CD4-positive, CD25-positive, alpha-beta regulatory T cell (primary cell): ENCODE measurements around the gene GOSR1. TPM values are rescaled to one million over a fixed set of nuclear protein-coding genes. Genes with fewer than 3 reads are reported as not detected.

ENCODE experiments used
- ATAC-seq, 2 donors: fragments of 150-1000 bp; cut with Tn5 transposase; one replicate each; pipeline ENCODE4 v1.10.0; 2021; ENCODE audit warnings: low read depth in 2 of 2, moderate number of reproducible peaks in 2 of 2, moderate library complexity in 1 of 2
- DNase-seq, 3 donors: peaks; one replicate each; pipeline versions ENCODE4 v3.0.0 to v3.0.0-alpha.2; 2012 to 2022; ENCODE audit warnings: mixed read lengths in 1 of 3
- H3K27ac ChIP-seq: one replicate; pipeline ENCODE4 v1.7.0; 2013; ENCODE audit warnings: mild to moderate bottlenecking, low read length; ENCODE audit not compliant: insufficient read depth, poor library complexity, severe bottlenecking
- H3K27me3 ChIP-seq: one replicate; pipeline ENCODE4 v1.7.0; 2013; ENCODE audit warnings: low read length; ENCODE audit not compliant: control insufficient read depth, insufficient read depth
- H3K36me3 ChIP-seq: one replicate; pipeline ENCODE4 v1.7.0; 2013; ENCODE audit warnings: mild to moderate bottlenecking, low read length, moderate library complexity; ENCODE audit not compliant: control insufficient read depth, insufficient read depth
- H3K4me1 ChIP-seq: 2 replicates; pipeline ENCODE4 v1.7.0; 2013; ENCODE audit warnings: mild to moderate bottlenecking, low read length; ENCODE audit not compliant: insufficient read depth, control insufficient read depth, poor library complexity, severe bottlenecking
- H3K4me3 ChIP-seq: one replicate; pipeline ENCODE4 v1.7.0; 2013; ENCODE audit warnings: low read depth, mild to moderate bottlenecking, low read length, moderate library complexity
- H3K9me3 ChIP-seq, 2 experiments: 1 replicate in 1 of 2; 2 replicates in 1 of 2; pipeline ENCODE4 v1.7.0; 2013; ENCODE audit warnings: low read length in 2 of 2, mild to moderate bottlenecking in 1 of 2, moderate library complexity in 1 of 2; ENCODE audit not compliant: control insufficient read depth in 2 of 2
- H3K27ac Mint-ChIP-seq, 3 donors: one replicate each; pipeline ENCODE4 v1.8.0; 2020 to 2022; ENCODE audit warnings: mild to moderate bottlenecking in 3 of 3, mixed read lengths in 3 of 3, moderate library complexity in 2 of 3
- H3K27me3 Mint-ChIP-seq: one replicate; pipeline ENCODE4 v1.8.0; 2022; ENCODE audit warnings: mild to moderate bottlenecking, mixed read lengths
- H3K36me3 Mint-ChIP-seq: one replicate; pipeline ENCODE4 v1.8.0; 2020; ENCODE audit warnings: mixed read lengths
- H3K4me1 Mint-ChIP-seq, 4 donors: one replicate each; pipeline ENCODE4 v1.8.0; 2020 to 2022; ENCODE audit warnings: mixed read lengths in 4 of 4, mild to moderate bottlenecking in 1 of 4
- H3K4me3 Mint-ChIP-seq, 4 donors: one replicate each; pipeline ENCODE4 v1.8.0; 2020 to 2022; ENCODE audit warnings: mild to moderate bottlenecking in 4 of 4, mixed read lengths in 4 of 4, moderate library complexity in 3 of 4
- H3K9me3 Mint-ChIP-seq, 7 donors: one replicate each; pipeline ENCODE4 v1.8.0; 2020 to 2022; ENCODE audit warnings: mixed read lengths in 7 of 7, mild to moderate bottlenecking in 3 of 7, moderate library complexity in 2 of 7
- polyA plus RNA-seq, 4 donors: library from polyadenylated mRNA; unstranded; fragments of 300-500 nt; fragmentation: Illumina TruSeq; gene quantifications; one replicate each; pipeline ENCODE4 v1.2.3, GENCODE V29; 2021
- total RNA-seq: library from RNA; stranded (reverse); gene quantifications from one replicate; pipeline ENCODE4 v1.2.3, GENCODE V29; 2022

GOSR1 gene
- total and polyA plus RNA-seq, 5 donors from 2014 or later, result 42.8 to 71.4 (median 51.1) TPM

DNA sequence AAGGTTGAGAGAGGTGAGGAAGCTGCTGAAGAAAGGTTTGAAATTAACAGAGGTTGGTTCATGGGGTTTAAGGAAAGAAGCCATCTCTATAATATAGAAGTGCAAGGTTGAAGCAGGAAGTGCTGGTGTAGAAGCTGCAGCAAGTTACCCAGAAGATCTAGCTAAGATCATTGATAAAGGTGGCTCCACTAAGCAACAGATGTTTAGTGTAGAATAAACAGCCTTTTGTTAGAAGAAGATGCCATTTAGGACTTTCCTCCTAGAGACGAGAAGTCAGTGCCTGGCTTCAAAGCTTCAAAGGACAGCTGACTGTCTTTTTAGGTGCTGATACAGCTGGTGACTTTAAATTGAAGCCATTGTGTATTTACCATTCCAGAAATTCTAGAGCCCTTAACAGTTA, 29.3 kb downstream of the GOSR1 start:
- no peak for ATAC-seq
- Mint-ChIP-seq H3K36me3 (peaks cover 31% of the 10 kb centered on the region), H3K4me3 (peak overlapping the region in 3 of 4 donors; percentile 7 to 81 (median 8))

DNA sequence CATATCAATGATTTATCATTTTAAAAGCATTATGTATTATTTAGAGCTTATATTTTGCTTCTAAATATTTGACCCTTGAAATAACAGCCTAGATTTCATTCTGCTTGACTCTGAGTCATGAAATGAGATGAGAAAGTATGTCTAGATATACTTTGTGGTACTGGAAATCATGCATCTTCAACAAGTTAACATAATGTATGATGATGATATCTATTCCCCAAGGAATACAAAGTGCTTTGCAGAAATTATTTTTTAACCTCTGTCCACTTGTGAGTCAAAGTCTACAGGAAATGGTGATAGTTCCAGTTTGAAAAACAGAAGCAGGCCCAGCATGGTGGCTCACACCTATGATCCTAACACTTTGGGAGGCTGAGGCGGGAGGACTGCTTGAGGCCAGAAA, 36.1 kb downstream of the GOSR1 start:
- Histone ChIP-seq H3K27me3 (no peaks in the 10 kb centered on the region), H3K36me3 (peaks cover 49% of the 10 kb centered on the region), H3K9me3 (no peaks in the 10 kb centered on the region), H3K27ac (no peak overlapping the region), H3K4me3 (no peak overlapping the region), H3K4me1 (no peaks in the 10 kb centered on the region)
- Mint-ChIP-seq H3K27ac (no peak overlapping the region), H3K4me1 (peaks cover 9 to 30% (median 11%) of the 10 kb centered on the region in 4 donors), H3K36me3 (peaks cover 33% of the 10 kb centered on the region), H3K9me3 (no peaks in the 10 kb centered on the region), H3K4me3 (no peak overlapping the region), H3K27me3 (no peaks in the 10 kb centered on the region)
- ATAC-seq, result no peak
- no peak for DNase-seq

More for the DNA sequence above, 29.3 kb downstream of the GOSR1 start:
- Mint-ChIP-seq H3K9me3 (no peaks in the 10 kb centered on the region), H3K27ac (peak overlapping the region; percentile 39 to 85 (median 52)), H3K4me1 (peaks cover 19 to 38% (median 24%) of the 10 kb centered on the region in 4 donors), H3K27me3 (no peaks in the 10 kb centered on the region)
- peak overlapping the region; percentile 20 for H3K27ac ChIP-seq
- peaks cover 31% of the 10 kb centered on the region for H3K36me3 ChIP-seq
- no peaks in the 10 kb centered on the region for H3K27me3 ChIP-seq
- DNase-seq, result peak in 2 of 3 donors; percentile 3 to 10
- peak overlapping the region; percentile 28 for H3K4me3 ChIP-seq
- no peaks in the 10 kb centered on the region for H3K9me3 ChIP-seq
- peaks cover 9% of the 10 kb centered on the region for H3K4me1 ChIP-seq

DNA sequence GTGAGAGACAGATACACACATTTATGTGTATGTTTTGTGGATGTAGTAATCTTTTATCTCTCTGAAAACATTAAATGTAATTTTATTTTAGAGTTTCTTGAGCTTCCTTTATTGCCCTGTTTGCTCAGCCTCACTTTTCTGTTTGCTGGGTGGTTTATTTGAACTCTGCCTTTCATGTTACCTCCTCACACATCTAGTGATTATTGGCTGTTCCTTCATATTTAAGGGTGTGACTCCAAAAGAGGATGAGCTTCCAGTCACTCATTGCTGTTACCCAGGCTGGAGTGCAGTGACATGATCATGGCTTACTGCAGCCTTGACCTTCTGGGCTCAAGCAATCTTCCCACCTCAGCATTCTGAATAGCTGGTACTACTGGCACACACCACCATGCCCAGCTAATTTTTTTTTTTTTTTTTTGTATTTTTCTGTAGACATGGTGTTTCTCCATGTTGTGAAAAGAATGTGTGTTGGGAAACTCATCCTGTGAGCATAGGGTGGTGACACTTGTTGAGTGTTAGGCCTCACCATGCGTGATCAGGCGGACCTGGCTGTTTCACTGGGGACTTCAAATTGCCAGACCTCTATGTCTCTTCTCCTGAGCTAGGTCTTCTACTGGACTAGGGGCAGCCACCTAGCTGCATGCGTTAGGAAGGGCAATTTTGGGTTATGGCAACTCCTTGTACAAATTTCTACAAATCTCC, 37.8 kb downstream of the GOSR1 start:
- Histone ChIP-seq H3K4me1 (no peaks in the 10 kb centered on the region), H3K4me3 (no peak overlapping the region), H3K36me3 (peaks cover 59% of the 10 kb centered on the region), H3K27ac (no peak overlapping the region), H3K27me3 (no peaks in the 10 kb centered on the region), H3K9me3 (no peaks in the 10 kb centered on the region)
- H3K9me3 Mint-ChIP-seq, result peaks cover 0 to 1% (median 0%) of the 10 kb centered on the region in 7 donors
- ATAC-seq (no peak), DNase-seq (no peak)
- no peak overlapping the region for H3K4me3 Mint-ChIP-seq
- H3K36me3 Mint-ChIP-seq, result peaks cover 39% of the 10 kb centered on the region
- H3K27ac Mint-ChIP-seq, result peak overlapping the region in 1 of 3 donors; percentile 56
- no peaks in the 10 kb centered on the region for H3K27me3 Mint-ChIP-seq
- H3K4me1 Mint-ChIP-seq, result peaks cover 10 to 27% (median 13%) of the 10 kb centered on the region in 4 donors

DNA sequence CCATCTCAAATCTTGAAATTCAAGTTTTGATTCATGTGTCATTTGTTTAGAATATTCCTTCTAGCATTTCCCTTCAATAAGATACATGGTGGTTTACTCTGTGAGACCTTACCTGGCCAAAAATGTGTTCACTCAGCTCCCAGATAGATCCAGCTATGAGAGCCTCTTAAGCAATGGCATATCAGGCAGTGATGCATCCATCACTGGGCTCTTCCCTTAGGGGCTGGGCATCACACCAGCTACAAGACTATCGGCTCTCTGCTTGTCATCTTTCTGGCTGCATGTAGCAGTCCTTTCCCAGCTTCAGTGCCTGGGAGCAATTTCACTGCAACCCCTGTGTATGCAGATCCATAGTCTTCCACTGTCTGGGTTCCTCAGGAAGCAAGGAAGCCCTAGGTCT, 40.6 kb downstream of the GOSR1 start:
- Histone ChIP-seq H3K9me3 (no peaks in the 10 kb centered on the region), H3K4me1 (no peaks in the 10 kb centered on the region), H3K36me3 (peaks cover 70% of the 10 kb centered on the region), H3K27ac (no peak overlapping the region), H3K4me3 (no peak overlapping the region), H3K27me3 (no peaks in the 10 kb centered on the region)
- Mint-ChIP-seq H3K27ac (peak overlapping the region in 2 of 3 donors; percentile 67 to 72), H3K36me3 (peaks cover 62% of the 10 kb centered on the region), H3K4me1 (peaks cover 6 to 18% (median 9%) of the 10 kb centered on the region in 4 donors), H3K27me3 (no peaks in the 10 kb centered on the region), H3K9me3 (peaks cover 0 to 1% (median 0%) of the 10 kb centered on the region in 7 donors), H3K4me3 (no peak overlapping the region)
- ATAC-seq, result no peak
- no peak for DNase-seq

DNA sequence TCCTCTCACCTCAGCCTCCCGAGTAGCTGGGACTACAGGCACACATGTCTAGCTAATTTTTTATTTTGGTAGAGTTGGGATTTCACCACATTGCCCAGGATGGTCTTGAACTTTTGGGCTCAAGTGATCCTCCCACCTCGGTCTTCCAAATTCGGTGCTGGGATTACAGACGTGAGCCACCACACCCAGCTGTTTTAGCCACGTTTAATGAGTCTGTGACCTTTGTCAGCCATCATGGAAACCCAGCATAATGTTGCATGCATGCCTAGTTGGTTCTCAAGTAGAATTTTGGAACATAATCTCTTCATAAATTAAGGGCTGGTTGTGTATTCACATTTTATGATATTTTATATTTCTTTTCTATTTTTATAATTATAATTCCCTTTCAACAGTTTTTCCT, 42.0 kb downstream of the GOSR1 start:
- peaks cover 60% of the 10 kb centered on the region for H3K36me3 ChIP-seq
- no peak for ATAC-seq
- no peak for DNase-seq
- H3K4me1 ChIP-seq, result no peaks in the 10 kb centered on the region
- Mint-ChIP-seq H3K4me3 (no peak overlapping the region), H3K27ac (peak overlapping the region in 1 of 3 donors; percentile 30), H3K9me3 (peaks cover 0 to 1% (median 0%) of the 10 kb centered on the region in 7 donors), H3K27me3 (no peaks in the 10 kb centered on the region), H3K36me3 (peaks cover 62% of the 10 kb centered on the region), H3K4me1 (peaks cover 6 to 15% (median 9%) of the 10 kb centered on the region in 4 donors)
- H3K27me3 ChIP-seq, result no peaks in the 10 kb centered on the region
- no peaks in the 10 kb centered on the region for H3K9me3 ChIP-seq
- no peak overlapping the region for H3K4me3 ChIP-seq
- H3K27ac ChIP-seq, result no peak overlapping the region

DNA sequence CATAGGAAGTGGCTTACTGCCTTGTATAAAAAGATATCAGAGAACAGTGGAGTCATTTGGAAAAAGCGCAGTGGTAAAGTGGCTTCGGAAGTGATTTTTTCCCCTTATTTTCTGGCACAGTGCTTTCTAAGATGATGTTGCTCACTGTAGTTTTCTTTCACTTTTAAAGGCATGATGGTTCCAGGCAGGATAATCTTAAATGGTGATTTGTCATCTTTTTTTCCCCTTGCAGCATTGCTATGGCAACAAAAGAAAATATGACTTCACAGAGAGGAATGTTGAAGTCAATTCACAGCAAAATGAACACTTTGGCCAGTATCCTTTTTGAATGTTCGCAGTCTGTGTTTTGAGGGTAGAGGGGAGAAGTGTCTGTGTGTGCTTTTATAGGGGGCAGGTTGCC, 42.5 kb downstream of the GOSR1 start:
- Mint-ChIP-seq H3K27me3 (no peaks in the 10 kb centered on the region), H3K4me1 (peaks cover 4 to 9% (median 8%) of the 10 kb centered on the region in 4 donors), H3K36me3 (peaks cover 57% of the 10 kb centered on the region), H3K4me3 (no peak overlapping the region), H3K9me3 (peaks cover 0 to 1% (median 0%) of the 10 kb centered on the region in 7 donors), H3K27ac (peak overlapping the region in 2 of 3 donors; percentile 30 to 41)
- DNase-seq, result no peak
- no peak overlapping the region for H3K4me3 ChIP-seq
- ATAC-seq, result no peak
- no peaks in the 10 kb centered on the region for H3K9me3 ChIP-seq
- H3K36me3 ChIP-seq, result peaks cover 57% of the 10 kb centered on the region
- H3K4me1 ChIP-seq, result no peaks in the 10 kb centered on the region
- no peaks in the 10 kb centered on the region for H3K27me3 ChIP-seq
- H3K27ac ChIP-seq, result no peak overlapping the region

DNA sequence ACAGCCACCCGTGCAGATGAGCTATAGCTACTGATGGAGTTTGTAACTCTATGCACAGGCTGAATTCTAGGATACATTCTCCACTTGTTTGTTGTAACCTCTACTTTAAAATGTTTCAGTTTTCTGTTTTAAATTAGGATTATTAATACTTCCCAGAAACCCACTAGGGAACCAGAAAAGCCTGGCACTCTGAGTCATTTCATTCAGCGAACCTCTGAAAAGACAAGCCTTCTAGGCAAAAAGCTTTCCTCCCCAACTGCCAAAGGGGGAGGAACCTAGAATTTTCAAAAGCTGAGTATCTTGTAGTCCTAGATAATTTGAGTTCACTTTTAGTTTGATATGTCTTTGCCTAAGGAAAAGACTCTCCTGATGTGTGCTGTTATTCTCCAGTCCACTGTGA, 43.2 kb downstream of the GOSR1 start:
- no peak overlapping the region for H3K4me3 Mint-ChIP-seq
- peaks cover 50% of the 10 kb centered on the region for H3K36me3 Mint-ChIP-seq
- peaks cover 2 to 9% (median 7%) of the 10 kb centered on the region in 4 donors for H3K4me1 Mint-ChIP-seq
- H3K27ac ChIP-seq, result no peak overlapping the region
- peaks cover 50% of the 10 kb centered on the region for H3K36me3 ChIP-seq
- DNase-seq, result no peak
- H3K4me3 ChIP-seq, result no peak overlapping the region
- no peaks in the 10 kb centered on the region for H3K27me3 Mint-ChIP-seq
- peaks cover 0 to 1% (median 0%) of the 10 kb centered on the region in 7 donors for H3K9me3 Mint-ChIP-seq
- H3K27ac Mint-ChIP-seq, result peak overlapping the region in 2 of 3 donors; percentile 4 to 47
- no peaks in the 10 kb centered on the region for H3K4me1 ChIP-seq
- ATAC-seq, result no peak
- H3K27me3 ChIP-seq, result no peaks in the 10 kb centered on the region
- H3K9me3 ChIP-seq, result no peaks in the 10 kb centered on the region

DNA sequence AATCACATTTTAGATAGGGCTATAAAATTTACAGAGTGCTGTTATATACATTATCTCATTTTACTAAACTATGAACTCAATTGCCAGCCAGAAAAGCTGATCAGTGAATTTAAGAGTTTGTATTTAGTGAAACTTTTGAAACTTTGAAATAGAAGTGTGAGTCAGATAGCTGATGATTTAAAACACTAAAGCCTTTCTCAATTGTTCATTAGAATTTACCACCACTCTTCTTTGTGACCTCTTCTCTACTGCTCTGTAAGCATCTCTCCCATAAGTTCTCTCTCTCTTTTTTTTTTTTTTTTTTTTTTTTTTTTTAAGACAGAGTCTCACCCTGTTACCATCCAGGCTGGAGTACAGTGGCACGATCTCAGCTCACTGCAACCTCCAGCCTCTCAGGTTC, 43.7 kb downstream of the GOSR1 start:
- no peaks in the 10 kb centered on the region for H3K27me3 ChIP-seq
- Mint-ChIP-seq H3K27me3 (no peaks in the 10 kb centered on the region), H3K9me3 (peaks cover 0 to 1% (median 0%) of the 10 kb centered on the region in 7 donors), H3K4me3 (no peak overlapping the region), H3K27ac (peak overlapping the region in 1 of 3 donors; percentile 47), H3K36me3 (peaks cover 47% of the 10 kb centered on the region), H3K4me1 (peaks cover 2 to 9% (median 7%) of the 10 kb centered on the region in 4 donors)
- ATAC-seq, result no peak
- H3K4me1 ChIP-seq, result no peaks in the 10 kb centered on the region
- no peak overlapping the region for H3K4me3 ChIP-seq
- no peak overlapping the region for H3K27ac ChIP-seq
- DNase-seq, result no peak
- no peaks in the 10 kb centered on the region for H3K9me3 ChIP-seq
- peaks cover 48% of the 10 kb centered on the region for H3K36me3 ChIP-seq
